ENCODE results near the gene LHPP.

Gene LHPP

DNA sequence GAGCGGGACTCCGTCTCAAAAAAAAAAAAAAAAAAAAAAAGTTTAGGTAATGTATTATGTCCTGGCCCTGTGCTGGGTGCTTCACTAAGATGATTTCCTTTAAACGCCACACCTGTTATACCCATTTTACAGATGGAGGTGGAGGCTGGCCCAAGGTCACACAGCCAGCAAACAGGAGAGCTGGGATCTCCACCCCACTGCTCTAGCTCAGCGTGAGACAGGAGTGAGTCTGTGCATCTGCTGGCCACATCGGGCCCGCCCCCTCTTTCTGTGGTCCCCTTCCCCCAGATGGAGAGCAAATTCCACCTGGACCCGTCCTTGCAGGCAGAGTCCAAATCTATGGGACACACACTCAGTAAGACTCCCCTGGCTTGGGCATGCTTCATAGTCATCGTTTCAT is 51.0 kb downstream of the LHPP start:
- no peak overlapping the region for H3K27ac ChIP-seq
- TF ChIP-seq, protein P1, sequence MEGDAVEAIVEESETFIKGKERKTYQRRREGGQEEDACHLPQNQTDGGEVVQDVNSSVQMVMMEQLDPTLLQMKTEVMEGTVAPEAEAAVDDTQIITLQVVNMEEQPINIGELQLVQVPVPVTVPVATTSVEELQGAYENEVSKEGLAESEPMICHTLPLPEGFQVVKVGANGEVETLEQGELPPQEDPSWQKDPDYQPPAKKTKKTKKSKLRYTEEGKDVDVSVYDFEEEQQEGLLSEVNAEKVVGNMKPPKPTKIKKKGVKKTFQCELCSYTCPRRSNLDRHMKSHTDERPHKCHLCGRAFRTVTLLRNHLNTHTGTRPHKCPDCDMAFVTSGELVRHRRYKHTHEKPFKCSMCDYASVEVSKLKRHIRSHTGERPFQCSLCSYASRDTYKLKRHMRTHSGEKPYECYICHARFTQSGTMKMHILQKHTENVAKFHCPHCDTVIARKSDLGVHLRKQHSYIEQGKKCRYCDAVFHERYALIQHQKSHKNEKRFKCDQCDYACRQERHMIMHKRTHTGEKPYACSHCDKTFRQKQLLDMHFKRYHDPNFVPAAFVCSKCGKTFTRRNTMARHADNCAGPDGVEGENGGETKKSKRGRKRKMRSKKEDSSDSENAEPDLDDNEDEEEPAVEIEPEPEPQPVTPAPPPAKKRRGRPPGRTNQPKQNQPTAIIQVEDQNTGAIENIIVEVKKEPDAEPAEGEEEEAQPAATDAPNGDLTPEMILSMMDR (conservative IDR thresholded peaks at IDR 0.05; ENCODE audit: low read depth): no peak
- POLR2A ChIA-PET (ENCODE audit: low non-redundant PET): no interaction called here
- CTCF ChIA-PET: no interaction called here
- no peak for DNase-seq (ENCODE audit: low spot score)

DNA sequence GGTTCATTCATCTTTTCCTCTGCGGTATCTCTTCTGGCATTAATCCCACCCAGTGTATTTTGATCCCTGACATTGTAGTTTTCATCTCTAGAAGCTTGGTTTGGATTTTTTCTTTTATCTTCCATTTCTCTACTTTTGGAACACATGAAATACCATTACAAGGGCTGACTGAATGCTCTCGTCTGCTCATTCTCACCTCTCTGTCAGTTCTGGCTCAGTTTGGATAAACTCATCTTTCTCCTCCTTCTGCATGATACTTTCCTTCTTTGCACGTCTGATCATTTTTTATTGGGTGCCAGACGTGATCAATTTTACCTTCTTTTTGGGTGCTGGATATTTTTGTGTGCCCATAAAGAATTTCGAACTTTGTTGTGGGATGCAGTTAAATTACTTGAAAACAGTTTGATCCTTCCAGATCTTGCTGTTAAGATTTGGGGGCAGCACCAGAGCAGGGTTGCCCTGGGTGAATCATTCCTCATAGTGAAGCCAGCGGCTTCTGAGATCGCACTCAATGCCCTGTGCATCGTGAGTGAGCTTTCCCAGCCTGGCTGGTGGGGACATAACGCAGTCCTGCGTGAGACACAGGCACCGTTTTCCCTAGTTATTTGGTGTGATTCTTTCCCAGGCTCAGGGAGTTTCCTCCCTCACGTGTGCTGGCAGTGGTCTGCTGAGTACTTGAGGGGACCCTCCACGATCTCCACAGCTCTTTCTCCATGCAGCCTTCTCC is 53.8 kb downstream of the LHPP start:
- DNase-seq (ENCODE audit: low spot score): no peak
- CTCF ChIA-PET: interaction anchor here (1.0 kb wide), 1 partner anchor 25 kb away, joined by 3 read pairs; no protein-coding TSS in a partner anchor
- POLR2A ChIA-PET (ENCODE audit: low non-redundant PET): interaction anchor here (1.0 kb wide), 1 partner anchor 276 kb away, joined by 3 read pairs; no protein-coding TSS in a partner anchor
- H3K27ac ChIP-seq: no peak overlapping the region
- TF ChIP-seq, protein P1 (conservative IDR thresholded peaks at IDR 0.05; ENCODE audit: low read depth): no peak

DNA sequence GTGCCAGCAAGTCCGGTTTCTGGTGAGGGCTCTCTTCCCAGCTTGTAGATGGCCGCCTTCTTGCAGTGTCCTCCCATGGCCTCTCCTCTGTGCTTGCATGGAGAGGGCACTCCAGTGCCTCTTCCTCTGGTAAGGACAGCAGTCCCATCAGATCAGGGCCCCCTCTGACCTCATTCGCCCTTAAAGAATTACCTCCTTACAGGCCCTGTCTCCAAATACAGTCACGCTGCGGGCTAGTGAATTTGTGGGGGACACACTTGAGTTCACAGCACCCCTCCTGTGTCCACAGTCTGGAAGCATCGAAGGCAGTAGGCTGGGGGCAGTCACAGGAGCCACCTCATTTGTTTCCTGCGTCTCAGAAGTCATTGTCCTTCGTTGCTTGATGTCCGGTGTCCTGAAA is 54.6 kb downstream of the LHPP start:
- TF ChIP-seq, protein P1 (conservative IDR thresholded peaks at IDR 0.05; ENCODE audit: low read depth): no peak
- ChIA-PET CTCF (interaction anchor here (0.6 to 1.0 kb wide), 2 partner anchors 14 to 25 kb away, joined by 3 to 7 read pairs; no protein-coding TSS in a partner anchor), POLR2A (ENCODE audit: low non-redundant PET) (interaction anchor here (1.0 kb wide), 1 partner anchor 275 kb away, joined by 3 read pairs; no protein-coding TSS in a partner anchor)
- H3K27ac ChIP-seq: no peak overlapping the region
- no peak for DNase-seq (ENCODE audit: low spot score)

DNA sequence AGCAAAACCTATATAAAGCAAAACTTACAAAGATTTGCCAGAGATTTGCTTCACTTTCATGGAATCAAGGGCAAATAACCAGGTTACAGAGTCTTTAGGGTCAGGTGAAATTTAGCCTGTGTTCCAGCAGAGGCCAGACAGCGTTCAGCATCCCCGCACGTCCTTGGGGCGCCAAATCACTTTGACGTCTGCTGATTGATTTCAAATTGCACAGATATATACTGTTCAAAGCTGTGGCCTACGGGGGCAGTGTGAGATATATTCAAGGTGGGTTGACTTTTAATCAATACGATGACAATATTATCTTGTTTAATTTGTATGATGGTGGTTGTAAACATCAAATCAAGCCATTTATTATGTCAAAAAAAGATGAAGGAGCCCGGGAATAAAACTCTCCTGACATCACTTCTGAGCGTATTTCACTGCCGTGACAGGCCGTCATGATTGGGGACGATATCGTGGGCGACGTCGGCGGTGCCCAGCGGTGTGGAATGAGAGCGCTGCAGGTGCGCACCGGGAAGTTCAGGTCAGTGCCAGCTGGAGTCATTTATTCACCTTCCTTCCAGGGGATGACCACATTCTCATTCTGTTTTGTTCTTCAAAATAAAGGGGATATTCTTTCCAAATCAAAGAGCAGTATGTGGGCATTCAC is 55.2 kb downstream of the LHPP start:
- POLR2A ChIA-PET (ENCODE audit: low non-redundant PET): no interaction called here
- TF ChIP-seq, protein P1 (conservative IDR thresholded peaks at IDR 0.05; ENCODE audit: low read depth): no peak
- DNase-seq (ENCODE audit: low spot score): no peak
- no peak overlapping the region for H3K27ac ChIP-seq
- CTCF ChIA-PET: interaction anchor here (0.6 to 1.0 kb wide), 2 partner anchors 14 to 24 kb away, joined by 3 to 7 read pairs; no protein-coding TSS in a partner anchor

DNA sequence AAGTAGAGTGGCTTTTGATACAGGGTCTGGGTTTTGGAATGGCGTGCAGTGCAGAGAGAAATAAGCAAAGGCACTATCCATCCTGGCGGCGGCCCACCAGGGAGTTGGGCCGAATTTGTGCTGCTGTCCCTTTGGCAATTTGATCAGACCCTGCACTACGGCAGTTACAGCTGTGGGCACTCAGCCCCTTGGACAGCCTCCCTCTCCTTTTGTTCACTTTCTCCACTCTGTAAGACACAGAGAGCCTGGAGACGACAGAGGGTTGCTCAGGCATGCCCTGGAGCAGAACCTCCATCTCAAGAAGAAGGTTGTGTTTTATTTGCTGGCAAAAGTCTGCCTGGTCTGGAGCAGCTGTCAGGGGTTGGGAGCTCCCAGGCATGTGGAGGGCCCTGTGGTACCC is 55.8 kb downstream of the LHPP start:
- no peak for DNase-seq (ENCODE audit: low spot score)
- TF ChIP-seq, protein P1 (conservative IDR thresholded peaks at IDR 0.05; ENCODE audit: low read depth): no peak
- ChIA-PET CTCF (interaction anchor here (0.7 kb wide), 1 partner anchor 124 kb away, joined by 3 read pairs; no protein-coding TSS in a partner anchor), POLR2A (ENCODE audit: low non-redundant PET) (no interaction called here)
- no peak overlapping the region for H3K27ac ChIP-seq

DNA sequence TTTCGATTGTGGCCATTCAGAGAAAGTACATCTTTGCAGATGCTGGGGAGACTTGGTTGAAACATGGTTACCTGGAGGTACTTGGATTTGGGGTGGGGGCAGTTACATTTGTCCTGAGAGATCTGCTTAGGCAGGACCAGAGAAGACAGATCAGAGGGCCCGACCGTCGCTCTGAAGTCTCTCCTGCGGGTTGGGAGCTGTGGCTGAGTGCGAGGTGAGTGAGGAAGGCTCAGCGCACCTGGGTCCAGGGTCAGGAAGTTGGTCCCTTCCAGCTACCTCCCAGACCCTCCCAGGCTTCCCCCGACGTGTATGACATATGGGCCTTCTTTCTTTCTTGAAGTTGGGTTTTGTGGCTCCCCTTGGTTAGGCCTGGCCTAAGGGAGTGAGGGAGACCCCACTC is 56.3 kb downstream of the LHPP start:
- ChIA-PET POLR2A (ENCODE audit: low non-redundant PET) (no interaction called here), CTCF (interaction anchor here (0.7 kb wide), 1 partner anchor 124 kb away, joined by 3 read pairs; no protein-coding TSS in a partner anchor)
- TF ChIP-seq, protein P1 (conservative IDR thresholded peaks at IDR 0.05; ENCODE audit: low read depth): no peak
- no peak overlapping the region for H3K27ac ChIP-seq
- no peak for DNase-seq (ENCODE audit: low spot score)

Data from RWPE1 (cell line).